NCI-H345 (cell line): ENCODE measurements around the gene EPHA2.
"Not testable (repeated sequence)": the region's sequence is repeated elsewhere in the genome, so short reads cannot be mapped to it uniquely, and the experiment has no call there.

ENCODE experiments used
- DNase-seq: peaks from one replicate; lab custom pipeline; 2025; lab: John Stamatoyannopoulos, UW

The EPHA2 gene

DNA sequence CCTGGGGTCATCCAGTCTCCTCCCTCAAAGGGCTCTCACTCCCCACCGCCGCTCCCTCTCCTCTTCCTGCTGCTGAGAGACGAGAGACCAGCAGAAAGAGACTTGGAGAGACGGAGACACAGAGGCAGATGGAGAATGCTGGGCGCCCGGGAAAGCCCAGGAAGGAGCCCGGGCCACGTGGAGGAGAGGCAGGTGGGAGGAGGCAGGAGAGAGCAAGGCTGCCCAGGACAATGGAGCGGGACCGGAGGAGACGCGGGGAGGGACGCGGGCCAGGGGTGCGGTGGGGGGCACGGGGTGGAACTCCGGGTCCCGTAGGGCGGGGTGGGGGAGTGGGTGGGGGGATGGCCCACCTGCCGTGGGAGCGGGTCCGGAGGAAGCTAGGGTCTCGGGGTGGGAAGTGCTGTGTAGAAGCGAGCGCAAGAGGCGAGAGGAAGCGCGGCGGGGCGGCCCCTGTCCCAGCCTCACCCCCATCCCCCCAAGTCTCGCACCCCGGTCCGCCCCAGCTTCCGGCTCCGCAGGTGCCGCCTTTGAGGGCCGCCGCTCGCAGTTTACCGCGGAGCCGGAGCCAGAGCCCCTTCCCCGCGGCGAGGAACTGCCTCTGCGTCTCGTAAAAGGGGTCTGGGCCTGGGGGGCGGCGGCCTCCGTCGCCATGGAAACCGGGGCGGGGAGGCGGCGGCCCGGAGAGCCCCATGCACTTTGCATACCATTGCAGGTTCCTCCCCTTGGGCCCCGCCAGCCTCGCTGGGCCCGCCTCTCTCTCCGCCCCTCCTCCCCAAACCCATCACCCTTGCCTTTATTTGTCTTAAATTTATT lies 11.7 kb upstream of the EPHA2 start:
- no peak for DNase-seq

GRCh38 chr1:16166117-16166516 lies 10.2 kb upstream of the EPHA2 start:
- no peak for DNase-seq

DNA sequence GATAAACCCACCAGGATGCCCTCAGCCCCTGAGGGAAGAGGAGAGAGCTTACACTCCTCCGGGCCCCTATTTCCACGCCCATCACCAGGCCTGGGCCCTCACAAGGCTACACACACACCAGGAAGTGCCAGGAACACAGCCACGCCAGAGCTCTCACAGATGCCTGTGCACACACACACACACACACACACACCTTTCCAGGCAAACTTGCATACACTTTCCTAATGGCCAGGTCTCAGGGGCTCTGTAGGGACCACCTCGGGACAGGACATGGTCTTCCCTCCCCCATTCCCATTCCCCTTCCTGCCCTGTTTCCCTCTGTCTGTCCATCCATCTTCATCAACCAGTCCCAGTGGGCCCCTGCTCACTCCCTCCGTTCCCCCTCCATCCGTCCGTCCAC lies 9.7 kb upstream of the EPHA2 start:
- DNase-seq, result no peak

DNA sequence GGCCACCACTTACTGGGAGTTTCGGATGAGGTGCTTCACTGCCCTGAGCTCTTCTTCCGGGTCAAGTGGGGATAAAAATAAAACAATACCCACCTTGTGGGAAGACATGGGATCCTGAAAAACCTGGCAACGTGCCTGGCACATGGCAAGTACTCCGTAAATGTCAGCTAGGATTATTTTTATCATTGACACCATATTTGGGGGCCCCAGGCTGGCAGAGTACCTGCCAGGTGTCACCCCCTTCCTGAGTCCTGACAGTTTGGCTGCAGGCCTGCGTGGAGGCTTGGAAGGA lies 9.2 kb upstream of the EPHA2 start:
- DNase-seq, result no peak

- peak; percentile 70 for DNase-seq
Measured at GRCh38 chr1:16164213-16165072, 8.6 kb upstream of the EPHA2 start.

- not testable (repeated sequence) for DNase-seq
Measured at GRCh38 chr1:16163608-16164212, 7.8 kb upstream of the EPHA2 start.

- DNase-seq, result no peak
Measured at GRCh38 chr1:16162163-16162822, 6.4 kb upstream of the EPHA2 start.

DNA sequence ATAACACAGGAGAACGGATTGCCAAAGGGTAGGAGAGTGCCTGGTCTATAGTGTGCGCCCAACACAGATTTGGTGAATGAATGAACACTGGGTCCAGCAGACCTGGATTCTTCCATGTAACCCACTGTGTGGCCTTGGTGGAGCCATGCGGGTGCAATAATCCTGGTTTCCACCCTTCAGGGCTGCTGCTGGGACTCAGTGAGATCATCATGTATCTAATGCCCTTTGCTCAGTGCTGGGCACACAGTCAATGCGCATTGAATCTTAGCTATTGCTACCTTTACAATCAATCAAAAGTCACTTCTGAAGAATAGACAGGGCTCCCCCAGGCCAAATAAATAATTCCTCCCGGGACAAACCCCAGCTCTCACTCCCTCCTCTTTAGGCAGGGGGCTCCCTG lies 5.8 kb upstream of the EPHA2 start:
- DNase-seq, result no peak

DNA sequence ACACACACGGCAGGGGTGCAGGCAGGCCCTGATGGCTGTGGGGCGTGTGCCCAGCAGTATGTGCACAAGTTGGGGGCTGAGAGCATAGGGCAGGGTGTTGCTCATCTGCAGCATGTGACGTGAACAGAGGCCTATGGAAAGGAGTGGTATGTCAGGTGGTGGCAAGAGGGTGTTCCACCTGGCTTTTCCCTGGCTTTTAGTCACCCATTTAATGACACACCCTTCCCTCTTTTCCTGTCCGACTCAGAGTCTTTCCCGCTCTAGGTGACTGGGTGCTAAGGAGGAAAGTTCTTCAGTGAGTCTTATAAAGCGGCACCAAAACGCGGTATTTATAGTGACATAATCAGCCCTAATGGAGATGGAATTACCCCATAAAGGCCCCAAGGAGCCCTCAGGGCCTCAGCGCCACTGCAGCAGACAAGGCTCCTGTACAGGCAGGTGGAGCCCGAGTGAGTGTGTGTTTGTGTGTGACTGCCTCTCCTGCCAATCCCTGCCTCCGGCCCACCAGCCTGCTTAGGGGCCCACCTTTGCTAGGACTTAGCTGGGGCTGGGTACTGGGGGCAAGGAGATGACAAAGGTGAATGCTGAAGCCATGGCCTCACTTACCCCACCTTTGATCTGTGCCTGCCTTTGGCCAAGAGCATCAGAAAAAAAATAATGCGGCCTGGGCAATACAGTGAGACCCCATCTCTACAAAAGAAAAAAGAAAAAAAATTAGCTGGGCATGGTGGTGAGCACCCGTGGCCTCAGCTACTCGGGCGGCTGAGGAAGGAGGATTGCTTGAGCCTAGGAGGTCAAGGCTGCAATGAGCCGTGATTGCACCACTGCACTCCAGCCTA lies 3.3 kb upstream of the EPHA2 start:
- no peak for DNase-seq

DNA sequence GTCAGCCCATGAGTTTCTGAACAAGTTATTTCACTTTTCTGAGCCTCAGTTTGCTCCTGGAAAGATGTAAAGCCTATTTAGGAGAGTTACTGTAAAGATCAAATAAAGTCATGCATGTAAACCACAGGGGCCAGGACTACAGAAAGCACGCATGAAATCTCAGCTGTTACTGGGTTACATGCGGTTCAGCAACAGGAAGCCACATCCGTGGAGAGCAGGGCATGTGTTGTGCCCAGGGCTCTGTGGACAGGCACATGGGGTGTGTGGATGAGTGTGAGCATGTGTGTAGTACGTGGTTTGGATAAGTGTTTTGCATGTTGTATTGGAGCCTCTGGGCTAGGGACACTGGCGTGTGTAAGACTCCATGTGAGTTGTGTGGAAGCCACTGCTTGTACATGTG lies 2.2 kb upstream of the EPHA2 start:
- no peak for DNase-seq

DNA sequence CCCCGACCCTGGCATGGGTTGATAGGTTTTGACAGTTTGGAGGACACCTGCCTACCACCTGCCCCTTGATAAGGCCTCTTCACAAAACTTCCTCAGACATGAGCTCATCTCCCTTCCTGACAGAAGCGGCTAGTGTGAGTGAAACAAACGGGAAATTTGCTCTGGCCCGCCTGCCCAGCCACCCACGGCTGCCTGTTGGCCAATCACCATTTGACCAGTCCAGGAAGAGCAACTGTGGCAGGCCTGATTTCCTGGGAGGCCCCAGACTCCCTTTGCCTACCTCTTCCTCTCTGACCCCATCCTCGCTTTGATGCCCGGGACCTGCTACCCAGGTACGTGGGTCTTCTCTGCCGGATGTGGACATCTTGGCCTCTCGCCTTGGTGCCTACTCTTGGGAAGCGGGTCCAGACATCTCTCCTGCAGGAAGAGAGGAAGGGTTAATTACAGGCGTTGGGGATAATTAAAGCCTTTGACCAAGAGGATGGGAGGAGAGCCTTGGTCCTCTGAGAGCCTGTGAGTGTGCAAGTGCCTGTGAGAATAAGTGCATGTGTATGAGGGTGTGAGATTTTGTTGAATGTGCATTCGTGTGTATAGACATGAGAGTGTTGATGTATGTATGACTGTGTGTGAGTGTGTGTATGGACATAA lies 1.1 kb upstream of the EPHA2 start:
- no peak for DNase-seq

GRCh38 chr1:16153999-16154673 lies 1.7 kb downstream of the EPHA2 start:
- no peak for DNase-seq

DNA sequence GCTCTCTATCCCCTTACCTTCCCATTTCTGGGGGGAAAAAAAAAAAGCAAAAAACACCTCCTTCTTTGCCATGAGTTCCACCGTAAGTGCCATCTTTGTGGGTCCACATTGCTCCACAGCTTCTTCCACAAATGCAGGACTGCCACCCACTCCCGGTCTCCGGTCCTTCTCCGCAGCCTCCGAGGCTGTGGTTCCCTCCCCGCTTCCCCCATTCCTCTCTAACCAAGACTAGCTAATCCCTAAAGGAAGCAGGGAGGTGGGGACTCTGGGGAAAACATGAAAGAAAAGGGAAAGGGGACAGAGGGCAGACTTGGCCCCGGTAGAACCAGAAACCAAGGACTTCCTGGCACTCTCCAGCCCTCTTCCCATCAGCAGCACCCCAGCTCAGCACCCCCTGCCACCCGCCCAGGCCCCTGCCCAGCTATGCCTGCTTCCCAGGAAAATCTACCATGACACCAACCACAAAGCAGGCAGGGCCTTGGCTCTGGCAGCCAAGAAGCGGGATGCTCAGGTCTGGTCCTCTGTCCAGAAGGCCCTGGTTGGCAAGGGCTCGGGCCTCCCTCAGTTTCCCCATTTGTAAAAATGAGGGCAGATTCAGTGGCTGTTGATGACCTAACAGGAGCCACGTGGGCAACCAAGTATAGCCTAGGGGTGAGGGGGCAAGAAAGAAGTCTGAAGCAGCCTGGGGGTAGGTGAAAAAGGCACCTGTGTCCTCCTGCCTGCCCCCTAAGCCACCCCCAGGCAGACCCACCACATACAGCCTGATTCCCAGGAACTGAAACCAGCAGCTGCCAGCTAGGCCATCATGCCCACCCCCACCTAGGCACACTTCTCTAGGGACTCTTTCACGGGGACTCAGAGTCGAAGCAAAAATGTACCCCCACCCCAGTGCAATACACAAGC lies 2.5 kb downstream of the EPHA2 start:
- DNase-seq, result no peak

- no peak for DNase-seq
Measured at GRCh38 chr1:16152481-16153087, 3.3 kb downstream of the EPHA2 start.

DNA sequence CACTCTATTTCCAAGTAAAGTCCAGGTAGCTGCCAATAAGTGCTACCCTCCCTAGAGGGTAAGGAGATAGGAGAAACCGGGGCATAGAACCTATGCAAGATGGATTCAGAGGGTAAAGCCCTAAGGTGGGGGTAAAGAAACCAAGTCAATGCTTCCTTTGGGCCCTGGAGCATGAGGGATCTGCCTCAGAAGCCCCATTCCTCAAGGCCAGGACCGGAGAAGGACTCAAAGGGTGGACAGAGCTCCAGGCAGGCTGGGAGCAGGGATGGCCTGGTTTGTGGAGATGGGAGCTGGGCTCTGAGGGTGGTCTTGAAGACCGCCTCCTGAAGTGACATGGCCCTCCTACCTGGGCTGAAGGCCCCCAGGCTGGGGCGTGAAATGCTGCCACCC lies 3.9 kb downstream of the EPHA2 start:
- no peak for DNase-seq

DNA sequence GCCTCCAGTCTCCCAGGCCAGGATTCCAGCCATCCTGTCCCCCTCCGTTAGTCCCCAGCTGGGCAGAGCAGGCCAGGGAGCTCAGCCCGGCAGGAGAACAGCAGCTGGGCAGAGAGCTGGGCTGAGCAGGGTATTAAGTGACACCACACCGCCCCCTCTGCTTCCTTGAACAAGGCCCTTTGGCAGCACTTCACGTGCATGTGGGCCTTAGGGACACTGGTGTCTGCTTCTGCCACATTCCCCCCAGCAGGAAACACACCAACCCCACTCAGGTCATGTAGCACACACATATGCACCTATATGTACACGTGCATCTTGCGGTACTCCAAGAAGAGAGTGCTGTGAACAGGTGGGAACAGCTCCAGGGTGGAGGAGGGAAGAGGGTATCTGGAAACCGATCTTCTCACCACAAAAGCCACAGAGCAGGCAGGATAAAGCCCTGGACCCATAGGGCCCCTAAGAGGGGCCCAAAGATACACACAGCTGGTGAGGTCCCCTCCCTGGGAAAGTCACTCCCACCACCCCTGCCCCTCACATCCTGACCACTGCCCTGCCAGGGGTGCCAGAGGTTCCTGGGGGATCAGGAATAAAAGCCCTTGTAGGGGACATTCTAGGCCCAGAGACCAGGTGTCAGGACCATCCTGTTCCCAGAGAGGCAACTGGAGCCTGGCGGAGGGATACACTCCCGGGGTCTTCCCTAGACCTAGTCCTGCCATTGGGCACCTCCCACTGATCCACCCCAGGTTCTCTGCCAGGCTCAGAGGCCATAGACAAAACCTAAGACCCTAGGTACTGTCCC lies 4.5 kb downstream of the EPHA2 start:
- DNase-seq, result no peak

GRCh38 chr1:16150508-16150907 lies 5.4 kb downstream of the EPHA2 start:
- no peak for DNase-seq
